HG02642 (cell line): ENCODE results near the gene FDCSP.
"Not testable (repeated sequence)": the region's sequence is repeated elsewhere in the genome, so short reads cannot be mapped to it uniquely, and the experiment has no call there.

ENCODE experiments used
- ATAC-seq: cut with Tn5 transposase; IDR thresholded peaks from one replicate; pipeline ENCODE4 v1.9.1; 2021; ENCODE audit warnings: mild to moderate bottlenecking; ENCODE audit not compliant: unreplicated experiment, poor library complexity

Gene FDCSP

DNA sequence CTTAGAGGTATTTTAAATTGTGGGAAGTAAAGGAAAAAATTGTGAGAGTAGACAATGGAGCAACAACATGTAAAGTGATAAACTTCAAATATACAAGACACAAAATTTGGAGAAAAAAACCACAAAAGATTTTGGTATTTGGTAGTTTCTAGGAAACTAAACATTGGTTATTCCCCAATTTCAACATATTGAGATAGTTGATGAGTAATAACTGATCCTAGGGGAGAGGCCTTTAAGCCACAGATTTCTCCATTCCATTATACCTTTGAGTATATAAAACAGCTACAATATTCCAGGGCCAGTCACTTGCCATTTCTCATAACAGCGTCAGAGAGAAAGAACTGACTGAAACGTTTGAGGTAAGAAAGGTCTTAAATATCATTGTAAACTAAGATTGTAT is at the start of gene FDCSP:
Gene FDCSP (plus strand): TSS at position 301 of the 400 bp plus-strand sequence. CDS start 5,071 bp downstream, outside the sequence.
- no peak for ATAC-seq

DNA sequence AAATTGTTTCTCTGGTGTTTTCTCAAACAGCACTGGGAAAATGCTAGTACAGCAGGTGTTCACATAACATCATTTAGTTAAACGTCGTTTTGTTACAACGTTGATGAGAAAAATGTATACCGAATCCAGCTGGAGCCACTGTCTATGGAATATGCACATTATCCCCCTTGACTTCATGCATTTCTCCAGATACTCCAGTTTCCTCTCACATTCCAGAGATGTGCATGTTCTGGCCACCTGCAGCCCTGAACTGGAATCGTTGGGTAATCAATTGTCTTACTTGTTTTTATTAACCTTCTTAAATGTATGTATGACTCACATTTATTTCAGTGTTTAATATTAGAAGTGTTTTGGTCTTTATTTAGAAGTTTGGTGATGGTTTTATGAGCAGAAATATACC is 48.8 kb upstream of the FDCSP start:
- no peak for ATAC-seq

GRCh38 chr4:70178075-70178660 is 47.8 kb upstream of the FDCSP start:
- ATAC-seq: no peak

GRCh38 chr4:70179811-70180210 is 46.1 kb upstream of the FDCSP start:
- no peak for ATAC-seq

- ATAC-seq: no peak
Observed at GRCh38 chr4:70181864-70182263, 44.1 kb upstream of the FDCSP start.

- no peak for ATAC-seq
Observed at GRCh38 chr4:70182517-70183167, 43.3 kb upstream of the FDCSP start.

DNA sequence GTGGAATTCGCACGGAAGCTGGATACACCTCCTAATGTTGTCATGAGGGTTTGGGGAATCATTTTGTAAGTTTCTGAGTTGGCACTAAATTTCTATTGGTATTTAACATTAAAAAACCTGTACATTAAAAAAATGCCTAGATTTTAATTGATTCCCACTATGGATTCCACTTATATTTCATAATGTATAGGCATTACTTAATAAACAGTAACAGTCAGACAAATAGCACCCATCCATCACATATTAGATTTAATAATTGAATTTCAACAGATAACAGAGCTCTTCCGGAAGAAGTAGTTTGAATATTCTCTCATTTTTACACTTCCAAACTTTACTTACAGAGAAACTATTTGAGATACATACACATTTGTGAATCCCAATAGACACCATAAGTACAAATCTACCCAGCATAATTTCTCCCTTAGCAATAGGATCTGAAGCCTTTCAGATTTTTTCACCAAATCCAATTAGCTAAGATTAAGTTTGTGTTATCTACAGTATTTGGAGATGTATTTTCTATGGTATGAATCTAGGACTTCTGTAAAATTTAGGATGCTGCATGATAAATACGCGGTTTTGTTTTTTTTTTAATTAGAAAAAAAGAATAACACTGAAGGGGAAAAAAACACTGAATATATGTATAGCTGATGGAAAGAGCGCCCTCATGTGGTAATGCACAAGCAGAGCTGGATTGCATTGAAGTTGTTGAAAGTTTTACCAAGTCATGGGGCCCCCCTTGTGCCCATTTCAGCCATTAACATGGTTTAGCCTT is 42.6 kb upstream of the FDCSP start:
- ATAC-seq: peak; percentile 79

DNA sequence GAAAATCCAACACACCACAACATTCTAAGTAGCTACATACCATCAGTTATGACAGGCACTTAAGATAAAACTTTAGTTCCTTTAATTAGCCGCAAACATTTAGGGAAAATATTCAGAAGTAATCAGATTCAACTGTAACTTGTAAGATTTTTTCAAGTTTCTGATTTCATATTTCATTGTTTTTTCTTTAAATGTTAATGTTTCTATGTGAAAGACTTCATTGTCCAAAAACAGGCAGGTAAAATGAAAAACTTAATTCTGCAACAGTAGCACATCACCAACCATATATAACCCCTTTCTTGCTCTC is 42.0 kb upstream of the FDCSP start:
- ATAC-seq: no peak

DNA sequence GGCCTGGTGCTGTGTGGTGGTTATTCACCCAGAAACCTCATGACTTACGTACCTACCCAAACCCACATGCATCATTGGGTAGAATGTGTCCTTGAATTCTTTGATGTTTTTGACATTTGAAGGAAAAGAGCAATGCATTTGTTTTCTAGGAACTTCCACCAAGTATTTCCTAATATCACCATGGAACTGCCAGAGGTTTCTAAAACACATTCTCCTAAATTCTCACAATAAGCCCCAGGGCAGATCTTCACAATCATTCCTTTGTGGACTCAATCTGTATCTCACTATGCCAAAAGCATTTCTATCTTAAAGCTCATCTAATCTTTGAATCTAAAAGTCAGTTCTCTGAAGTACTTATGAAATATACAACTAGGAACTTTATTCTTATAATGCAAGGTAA is 38.7 kb upstream of the FDCSP start:
- no peak for ATAC-seq

DNA sequence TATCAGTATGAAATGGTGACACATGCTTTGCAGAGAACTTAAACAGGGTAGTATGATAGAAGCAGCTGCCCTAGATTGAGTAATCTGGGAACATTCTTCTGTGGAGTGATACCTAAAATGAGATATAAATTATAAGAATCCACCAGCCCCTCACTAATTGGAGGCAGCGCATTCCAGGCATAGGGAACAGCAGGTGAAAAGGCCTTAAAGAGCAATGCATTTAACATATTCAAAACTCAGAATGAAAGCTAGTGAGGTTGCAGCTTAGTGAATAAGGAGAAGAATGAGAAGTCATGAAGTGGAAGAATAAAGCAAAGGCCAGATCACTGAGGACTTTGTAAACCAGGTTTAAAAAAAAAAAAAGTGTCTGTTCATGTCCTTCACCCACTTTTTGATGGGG is 35.3 kb upstream of the FDCSP start:
- ATAC-seq: no peak

GRCh38 chr4:70191647-70192046 is 34.3 kb upstream of the FDCSP start:
- ATAC-seq: no peak

- ATAC-seq: no peak
Observed at GRCh38 chr4:70192895-70193294, 33.0 kb upstream of the FDCSP start.

DNA sequence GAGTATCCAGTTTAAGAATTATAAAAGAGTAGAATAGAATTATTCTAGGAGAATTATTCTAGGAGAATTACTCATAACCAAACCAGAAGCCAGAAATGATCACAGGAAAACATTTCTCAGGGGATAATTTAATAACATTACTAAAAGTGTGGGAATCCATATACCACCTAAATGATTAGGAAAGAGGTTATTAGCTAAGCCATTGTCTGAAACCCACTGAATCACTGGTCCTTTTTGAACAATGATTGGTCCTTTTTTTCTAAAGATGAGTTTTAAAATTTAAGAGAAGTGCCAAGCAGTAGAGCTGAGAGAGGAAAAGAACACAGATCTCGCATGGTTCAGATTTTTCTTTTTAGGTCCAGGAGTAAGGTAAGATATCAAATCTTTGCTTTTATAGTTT is 30.5 kb upstream of the FDCSP start, which contains the start of gene ODAM:
Gene ODAM (plus strand): TSS at position 301 of the 400 bp plus-strand sequence. CDS start 819 bp downstream, outside the sequence.
- no peak for ATAC-seq

DNA sequence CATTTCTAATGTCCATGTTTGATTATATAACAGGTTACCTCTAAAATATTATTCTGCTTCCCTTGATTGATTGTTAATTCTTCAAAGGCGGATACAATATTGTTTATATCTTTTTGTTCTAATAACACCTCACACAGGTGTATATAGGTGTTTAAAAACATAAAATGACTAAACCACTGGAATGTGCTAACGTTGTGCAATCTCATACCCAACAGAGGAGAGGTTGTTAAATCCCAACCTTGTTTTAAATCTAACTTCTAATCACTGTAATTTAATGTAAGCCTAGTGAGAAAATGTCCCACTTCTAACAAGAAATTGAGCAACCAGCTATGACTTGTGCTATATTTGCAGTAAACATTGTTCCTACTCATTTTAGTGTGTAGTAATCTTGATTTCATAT is 29.1 kb upstream of the FDCSP start:
- no peak for ATAC-seq

- ATAC-seq: no peak
Observed at GRCh38 chr4:70197842-70198241, 28.1 kb upstream of the FDCSP start.

DNA sequence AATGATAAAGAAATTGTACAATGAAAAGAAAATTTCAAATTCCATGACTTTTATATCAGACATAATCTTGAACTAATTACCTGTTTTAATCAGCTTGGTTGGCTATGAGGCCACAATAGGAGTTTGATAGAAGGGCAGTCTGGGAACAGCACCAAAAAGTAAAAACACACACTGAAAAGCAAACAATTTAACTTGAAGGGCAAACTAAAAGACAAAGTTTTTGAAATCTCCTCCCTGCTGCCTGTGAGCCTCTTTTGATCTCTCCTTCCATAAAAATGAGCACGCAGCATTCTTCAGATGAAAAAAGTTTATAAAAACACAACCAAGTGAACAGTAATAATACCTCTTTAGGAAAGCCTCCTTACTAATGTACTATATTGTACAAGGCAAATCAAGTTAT is 22.3 kb upstream of the FDCSP start:
- no peak for ATAC-seq

DNA sequence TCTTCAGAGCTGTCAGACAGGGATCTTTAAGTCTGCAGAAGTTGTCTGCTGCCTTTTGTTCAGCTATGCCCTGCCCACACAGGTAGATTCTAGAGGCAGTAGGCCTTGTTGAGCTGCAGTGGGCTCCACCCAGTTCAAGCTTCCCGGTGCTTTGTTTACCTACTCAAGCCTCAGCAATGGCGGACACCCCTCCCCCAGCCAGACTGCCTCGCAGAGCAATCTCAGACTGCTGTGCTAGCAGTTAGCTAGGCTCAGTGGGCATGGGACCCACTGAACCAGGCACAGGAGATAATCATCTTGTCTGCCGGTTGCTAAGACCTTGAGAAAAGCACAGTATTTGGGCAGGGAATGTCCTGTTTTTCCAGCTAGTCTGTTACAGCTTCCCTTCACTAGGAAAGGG is 13.2 kb upstream of the FDCSP start:
- not testable (repeated sequence) for ATAC-seq

GRCh38 chr4:70216109-70216508 is 9.8 kb upstream of the FDCSP start:
- ATAC-seq: not testable (repeated sequence)

GRCh38 chr4:70216550-70216949 is 9.4 kb upstream of the FDCSP start:
- not testable (repeated sequence) for ATAC-seq

- not testable (repeated sequence) for ATAC-seq
Observed at GRCh38 chr4:70221389-70221788, 4.5 kb upstream of the FDCSP start.

DNA sequence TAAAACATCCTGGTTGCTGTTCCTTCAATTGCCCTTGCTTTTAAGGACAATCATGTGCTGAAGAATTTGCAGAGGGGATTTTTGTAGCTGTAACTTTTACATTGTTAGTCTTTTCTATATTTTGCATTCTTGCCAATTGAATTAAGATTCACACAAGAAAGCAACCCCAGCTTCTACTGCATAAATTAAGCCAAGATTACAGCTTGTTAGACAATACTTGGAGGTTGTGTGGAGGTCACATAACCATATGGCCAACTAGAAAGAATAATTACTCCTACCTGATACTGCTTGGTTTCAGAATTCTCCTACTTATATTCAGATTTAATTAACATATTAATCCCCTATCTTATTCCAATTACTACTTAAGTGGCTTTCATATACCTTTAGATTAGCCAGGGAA is 4.1 kb upstream of the FDCSP start:
- ATAC-seq: not testable (repeated sequence)

DNA sequence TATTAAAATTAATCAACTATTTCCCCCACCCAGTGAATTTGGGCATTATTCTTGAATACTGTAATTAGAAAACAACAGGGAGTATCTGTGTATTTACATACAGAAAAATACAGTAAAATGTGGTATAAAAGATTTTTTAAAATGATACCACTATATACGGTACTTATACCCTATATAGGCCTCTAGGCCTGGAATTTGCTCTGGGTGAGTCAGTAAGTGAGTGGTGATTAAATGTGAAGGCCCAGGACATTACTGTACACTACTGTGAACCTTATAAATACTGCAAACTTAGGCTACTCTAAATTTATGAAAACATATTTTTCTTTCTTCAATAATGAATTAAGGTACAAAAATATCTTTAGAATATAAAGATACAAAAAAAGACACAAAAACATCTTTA is 10.2 kb downstream of the FDCSP start:
- ATAC-seq: no peak
